NCI-H2081 (cell line): Measurements from ENCODE around the gene MAD1L1.

Experiments
- DNase-seq, 2 experiments: peaks; one replicate each; lab custom pipeline; 2025; lab: John Stamatoyannopoulos, UW

The MAD1L1 gene

DNA sequence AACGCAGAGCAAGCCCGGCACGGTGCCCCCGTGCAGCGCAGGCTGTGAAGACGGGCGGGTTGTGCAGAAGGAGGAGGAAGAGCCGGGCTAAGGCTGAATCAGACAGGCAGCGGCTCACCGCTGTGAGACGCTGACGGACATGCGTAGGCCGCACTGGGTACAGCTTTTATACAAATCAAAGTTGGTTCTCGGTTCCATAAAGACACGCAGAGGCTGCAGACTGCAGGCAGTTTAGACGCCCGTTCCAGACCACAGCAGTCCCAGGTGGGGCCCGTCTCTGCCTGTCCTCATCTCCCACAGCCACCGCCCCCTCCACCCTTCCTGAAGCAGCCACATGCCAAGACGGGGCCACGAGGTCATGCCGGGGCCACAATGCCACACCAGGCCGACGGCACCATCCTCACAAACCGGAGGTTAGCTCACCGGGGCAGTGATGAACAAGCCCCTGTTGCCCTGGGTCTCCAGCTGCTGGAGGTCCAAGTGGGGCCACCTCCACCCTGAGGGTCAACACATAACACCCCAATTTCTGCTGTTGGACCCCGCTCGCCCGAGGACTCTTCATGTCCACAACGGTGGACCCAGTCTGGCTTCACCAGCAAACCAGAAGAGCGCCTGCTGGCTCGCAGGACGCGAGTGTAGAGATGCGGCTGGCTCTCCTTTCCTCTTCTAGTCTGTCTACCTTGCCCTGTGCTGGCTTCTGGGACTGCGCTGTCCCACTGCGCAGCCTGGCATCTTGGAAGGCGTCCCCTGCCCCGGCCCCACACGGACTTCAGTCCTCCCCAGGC is 335.5 kb downstream of the MAD1L1 start:
- DNase-seq = no peak

DNA sequence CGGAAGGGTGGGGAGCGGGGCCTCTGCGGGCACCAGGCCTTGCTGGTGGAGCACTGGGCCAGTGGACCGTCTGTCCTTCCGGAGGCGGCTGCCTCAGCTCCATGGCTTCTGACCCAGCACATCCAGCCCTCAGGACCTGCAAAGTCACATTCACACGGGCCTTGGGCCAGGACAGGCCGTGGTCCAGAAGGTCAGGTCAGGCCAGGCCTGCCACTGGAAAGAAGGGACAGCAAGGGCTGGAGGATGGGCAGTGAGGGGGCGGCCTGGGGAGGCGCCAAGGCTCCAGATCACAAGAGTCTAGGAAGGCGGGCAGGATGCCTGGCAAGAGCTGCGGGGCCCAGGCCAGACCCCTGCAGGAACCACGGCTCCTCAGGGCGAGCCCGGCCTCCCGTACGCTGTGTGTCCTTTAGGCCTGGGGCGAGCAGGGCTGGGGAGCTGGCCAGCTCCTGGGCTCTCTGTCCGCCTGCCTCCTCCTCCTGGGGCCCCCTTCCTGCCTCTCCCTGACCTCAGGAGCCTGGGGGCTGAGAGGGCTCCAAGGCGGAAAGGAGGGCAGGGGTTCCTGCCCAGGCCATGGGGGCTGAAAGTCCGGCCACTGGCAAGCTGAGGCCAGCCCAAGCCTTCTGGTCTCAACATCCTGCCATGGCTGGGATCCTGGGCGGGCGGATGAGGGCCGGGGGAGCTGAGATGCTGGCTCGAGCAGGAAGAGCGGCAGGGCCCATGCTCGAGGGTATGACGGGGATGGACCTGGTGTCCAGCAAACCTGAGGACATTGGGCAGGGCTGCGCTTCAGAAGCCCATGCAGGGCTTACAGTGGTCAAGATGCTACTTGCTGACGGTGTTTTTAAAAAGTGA is 336.9 kb downstream of the MAD1L1 start:
- no peak for DNase-seq

DNA sequence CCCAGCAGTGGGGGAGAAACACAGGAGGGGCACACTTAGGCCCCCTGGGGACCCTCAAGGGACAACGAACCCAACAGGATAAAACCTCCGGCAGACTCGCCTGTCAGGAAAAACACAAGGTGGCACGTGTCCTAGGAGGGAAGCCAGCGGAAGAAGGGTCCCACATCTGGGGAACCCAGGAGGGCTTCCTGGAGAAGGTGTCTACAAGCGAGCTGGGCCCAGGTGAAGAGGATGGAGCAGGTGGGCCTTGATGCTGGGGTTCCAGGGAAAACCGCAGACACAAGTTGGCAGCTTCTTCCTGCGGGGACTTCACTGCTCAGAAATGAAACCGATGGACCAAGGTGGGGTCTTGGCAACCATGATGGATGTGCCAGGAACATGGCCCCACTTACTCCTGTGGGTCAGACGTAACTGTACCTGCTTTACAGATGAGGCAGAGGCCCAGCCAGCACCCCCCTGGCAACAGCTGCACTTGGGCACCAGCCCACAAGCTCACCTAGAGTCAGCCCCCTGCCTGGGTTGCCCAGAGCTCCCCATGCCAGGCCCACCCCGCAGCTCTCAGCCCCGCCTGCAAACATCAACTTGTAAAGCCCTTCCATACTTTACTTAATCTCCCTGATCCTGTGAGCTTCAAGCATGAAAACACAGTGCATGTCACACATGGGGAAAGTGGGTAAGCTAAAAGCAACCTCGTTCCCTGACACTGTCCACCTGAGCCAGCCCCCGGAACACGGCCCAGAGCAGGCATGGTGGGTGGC is 337.7 kb downstream of the MAD1L1 start:
- DNase-seq = no peak

DNA sequence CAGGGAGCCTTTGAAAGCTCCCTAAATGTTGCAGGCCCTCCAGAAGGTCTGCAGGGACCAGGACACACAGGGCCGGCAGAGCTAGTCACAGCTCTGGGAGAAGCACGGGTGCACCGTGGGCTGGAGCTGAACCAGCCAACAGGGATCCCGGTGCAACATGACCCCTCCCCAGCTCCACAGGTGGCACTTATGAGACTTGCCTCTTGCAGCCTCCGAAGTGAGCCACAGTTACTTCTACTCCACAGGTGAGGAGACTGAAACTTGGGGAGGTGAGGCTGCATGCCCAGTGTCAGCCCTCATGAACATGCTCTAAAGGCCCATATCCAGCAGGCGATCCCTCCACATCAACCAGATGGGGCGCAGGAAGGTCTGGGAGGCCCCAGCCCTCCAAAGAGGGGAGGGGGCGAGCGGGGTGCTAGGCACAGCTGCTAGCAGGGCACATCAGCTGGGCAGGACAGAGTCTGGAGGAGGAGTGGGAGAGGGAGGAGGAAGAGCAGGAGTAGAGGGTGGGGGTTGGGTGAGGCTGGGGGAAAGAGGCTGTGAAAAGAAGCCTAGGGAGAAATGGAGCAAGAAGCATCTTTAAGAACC is 338.3 kb downstream of the MAD1L1 start:
- no peak for DNase-seq

DNA sequence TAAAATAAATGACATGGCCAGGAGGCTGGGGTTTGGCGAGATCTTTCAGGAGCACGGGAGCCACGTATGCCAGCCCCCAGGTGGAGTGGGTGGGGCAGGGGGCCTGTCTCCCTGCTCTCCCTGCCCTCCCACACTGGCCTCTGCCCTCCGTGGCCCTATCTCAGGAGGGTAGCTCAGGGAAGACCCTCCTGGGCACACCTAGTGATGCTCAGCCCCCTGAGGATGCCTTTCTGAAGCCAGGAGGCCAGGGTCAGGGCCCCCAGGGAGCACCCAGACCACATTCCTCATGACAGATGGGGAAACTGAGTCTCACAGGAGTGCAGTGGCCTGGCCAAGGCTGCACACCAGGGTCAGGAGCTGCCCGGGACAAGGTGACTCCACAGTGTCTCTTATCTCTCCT is 339.3 kb downstream of the MAD1L1 start:
- DNase-seq = no peak

DNA sequence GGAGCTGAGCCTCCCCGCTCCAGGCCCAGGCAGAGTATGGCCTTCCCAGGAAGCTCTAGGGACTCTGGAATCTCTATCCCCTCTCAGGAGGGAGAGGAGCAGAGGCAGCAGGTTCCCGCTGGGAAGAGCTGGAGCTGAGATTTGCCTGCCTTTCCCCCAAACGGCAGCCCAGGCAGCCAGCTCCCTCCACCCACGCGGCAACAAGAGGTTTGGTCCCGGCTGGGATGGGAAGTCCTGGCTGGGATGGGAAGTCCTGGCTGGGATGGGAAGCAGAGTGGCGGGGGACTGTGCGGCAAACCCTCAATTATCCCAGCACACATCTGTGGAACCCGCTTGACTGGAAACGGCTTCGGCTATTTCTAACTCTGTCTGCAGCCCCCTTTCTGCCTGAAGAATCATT is 339.7 kb downstream of the MAD1L1 start:
- DNase-seq = no peak

DNA sequence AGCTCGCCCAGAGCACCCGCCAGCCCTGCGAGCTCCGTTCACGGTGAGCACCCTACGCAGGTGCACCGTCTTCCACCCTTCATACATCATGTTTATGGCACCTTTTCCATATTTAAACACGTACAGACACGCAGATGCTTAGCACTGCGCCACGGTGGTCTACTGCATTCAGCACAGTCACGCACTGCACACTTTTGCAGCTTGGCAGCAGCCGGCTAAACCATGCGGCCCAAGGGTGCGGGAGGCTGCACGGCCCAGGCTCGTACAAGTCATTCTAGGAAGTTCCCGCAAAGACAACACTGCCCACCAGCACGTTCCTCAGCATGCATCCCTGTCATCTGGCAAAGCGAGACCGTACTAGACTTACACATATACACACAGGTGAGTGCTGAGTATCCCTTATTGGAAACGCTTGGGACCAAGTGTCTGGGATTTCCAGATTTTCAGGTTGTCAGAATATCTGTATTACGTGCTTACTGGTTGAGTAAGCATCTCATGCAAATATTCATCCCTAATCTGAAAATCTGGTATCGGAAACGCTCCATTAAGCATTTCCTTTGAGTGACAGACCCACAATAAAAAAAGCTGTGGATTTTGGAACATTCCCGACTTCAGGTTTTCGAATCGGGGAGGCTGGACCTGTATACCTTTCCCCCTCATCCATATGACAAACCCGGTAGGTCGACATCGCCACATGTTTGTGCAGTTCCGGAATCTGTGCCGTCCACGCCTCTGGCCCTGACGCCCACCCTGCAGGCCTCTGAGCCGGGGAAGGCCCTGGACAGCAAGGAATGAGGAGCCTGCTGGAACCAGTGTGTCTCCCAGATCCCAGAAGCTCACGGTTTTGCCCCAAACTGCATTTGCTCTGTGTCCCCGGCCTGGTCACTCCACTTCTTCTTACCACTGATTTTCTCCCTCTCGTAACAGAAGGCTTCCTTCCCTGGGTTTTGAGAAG is 340.5 kb downstream of the MAD1L1 start:
- no peak for DNase-seq

DNA sequence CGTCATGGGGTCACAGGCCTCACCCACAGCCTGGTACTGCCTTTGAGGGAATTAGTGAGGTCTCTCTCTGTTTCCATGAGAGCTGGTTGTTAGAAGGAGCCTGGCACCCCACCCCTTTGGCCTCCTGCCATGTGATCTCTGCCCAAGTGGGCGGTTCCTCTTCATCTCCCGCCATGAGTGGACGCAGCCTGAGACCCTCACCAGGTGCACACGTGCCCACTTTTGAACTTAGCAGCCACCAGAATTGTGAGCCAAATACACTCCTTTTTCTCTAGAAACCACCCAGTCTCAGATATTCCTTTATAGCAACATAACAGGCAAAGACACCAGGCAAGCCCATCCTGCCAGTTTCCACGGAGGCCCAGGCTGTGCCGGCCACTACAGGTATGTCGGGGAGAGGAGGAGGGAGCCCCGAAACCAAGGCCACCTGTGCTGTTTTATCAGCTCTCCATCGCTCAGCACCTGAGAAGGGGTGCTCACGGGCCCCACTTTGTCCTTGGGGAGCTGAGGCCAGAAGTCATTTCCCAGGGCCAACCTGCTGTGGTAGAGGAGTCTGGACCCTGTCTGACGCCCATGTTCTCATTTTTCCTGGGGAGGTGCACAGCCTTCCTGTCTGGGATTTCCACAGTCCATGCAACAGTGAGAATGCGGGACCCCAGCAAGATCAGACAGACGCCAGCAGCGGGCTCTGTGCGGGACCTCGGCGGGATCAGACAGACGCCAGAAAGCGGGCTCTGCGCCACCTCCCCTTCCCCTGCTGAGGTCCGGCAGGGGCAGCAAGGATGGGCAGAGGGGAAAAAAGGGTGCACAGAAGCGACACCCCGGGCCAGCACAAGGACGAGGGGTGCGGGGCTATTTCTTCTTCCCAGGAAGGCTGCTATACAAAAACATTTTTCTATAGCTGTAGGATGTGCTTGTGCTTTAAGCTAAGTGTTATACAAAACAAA is 342.2 kb downstream of the MAD1L1 start:
- no peak for DNase-seq

DNA sequence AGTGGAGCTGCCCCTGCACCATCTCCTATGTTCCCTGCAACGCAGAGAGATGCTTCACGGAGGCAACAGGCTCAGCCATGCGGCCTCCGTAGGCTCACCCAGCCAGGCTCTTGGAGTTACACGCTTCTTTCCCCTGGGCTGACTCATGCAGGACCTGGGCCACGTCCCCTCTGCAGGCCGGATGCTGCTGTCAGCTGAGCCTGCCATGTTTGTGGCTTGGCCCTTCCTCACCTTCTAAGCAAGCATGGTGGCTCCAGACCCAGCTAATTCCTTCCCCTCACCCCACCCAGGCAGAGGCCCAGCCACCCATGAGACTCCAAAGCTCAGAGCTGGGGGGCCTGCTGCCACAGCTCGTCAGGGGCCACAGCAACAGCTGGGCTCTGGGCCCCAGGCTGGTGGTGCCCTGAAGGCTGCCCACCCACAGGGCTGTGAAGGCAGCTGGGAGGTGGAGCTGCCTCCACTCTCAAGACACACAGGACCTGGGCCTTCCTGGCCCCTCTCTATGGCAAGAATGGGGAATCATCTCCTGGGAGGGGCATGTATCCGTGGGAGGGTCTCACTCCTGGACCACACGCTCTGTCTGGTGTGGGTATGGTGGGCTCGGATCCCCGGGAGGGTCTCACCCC is 343.1 kb downstream of the MAD1L1 start:
- no peak for DNase-seq

DNA sequence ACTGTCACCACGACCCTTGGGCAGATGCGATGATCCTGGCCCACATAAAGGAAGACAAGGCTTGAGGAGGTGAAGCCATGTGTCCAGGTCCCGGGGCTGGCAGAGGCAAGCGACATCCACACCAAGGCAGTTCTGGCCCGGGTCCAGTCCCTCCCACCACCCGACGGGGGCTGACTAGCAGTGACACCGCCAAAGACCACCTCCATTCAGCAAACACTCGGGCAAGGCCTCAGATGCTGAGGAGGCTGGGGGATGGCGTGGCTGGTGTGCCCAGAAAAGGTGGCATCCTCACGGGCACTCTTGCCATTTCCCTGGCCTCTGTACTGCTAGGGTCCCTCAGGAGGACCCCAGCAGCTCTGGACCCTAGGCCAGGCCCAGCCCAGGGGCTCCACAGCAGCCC is 343.7 kb downstream of the MAD1L1 start:
- DNase-seq = no peak

DNA sequence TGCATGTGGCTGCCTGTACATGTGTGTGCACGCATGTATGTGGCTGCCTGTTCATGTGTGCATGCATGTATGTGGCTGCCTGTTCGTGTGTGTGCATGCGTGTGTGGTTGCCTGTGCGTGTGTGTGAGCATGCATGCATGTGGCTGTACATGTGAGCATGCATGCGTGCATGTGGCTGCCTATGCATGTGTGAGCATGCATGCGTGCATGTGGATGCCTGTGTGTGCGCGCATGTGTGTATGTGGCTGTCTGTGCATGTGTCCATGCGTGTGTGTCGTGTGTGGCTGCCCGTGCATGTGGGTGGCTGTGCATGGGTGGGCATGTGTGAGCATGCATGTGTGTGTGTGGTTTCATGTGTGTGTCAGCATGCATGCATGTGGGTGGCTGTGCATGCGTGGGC is 344.3 kb downstream of the MAD1L1 start:
- DNase-seq = no peak

DNA sequence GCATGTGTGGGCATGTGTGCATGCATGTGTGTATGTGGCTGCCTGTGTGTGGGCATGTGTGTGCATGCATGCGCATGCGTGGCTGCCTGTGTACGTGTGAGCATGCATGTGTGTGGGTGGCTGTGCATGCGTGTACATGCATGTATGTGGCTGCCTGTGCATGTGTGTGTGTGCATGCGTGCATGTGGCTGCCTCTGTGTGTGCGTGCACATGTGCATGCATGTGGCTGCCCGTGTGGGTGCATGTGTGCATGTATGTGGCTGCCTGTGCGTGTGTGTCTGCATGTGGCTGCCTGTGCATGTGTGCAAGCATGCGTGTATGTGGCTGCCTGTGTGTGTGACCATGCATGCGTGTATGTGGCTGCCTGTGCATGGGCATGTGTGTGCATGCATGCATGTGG is 345.5 kb downstream of the MAD1L1 start:
- no peak for DNase-seq

DNA sequence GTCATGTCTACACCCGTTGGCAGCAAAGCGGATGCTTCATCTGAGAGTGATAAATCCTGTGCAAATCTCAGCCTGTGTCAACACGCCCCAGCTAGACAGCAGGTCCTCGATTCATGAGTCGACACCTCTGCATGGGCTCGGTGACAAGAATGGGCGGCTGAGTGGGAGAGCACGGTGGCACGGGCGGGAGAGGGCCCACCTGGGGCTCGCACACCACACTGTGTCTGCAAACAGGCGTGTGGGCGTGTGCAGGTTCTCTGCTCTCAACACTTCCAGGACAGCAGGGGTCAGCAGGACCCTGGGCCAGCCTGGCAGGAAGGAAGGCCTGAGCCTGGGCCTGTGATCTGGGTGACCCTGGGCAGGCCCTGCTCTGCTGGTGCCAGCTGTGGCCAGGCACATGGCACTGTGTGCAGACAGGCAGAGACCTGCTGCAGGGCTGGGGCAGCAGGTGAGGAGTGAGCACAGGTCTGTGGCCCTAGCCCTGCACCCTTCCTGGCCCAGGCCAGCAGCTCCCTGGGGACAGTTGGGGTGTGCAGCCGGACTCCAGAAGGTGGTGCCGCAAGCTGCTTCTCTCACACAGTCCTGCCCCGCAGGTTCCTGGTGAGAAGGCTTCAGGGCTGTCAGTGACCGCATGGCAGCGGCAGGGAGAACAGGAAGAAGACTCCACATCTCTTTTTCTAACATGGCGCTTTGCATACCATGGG is 346.2 kb downstream of the MAD1L1 start:
- peak; percentile 15 to 43 for DNase-seq

DNA sequence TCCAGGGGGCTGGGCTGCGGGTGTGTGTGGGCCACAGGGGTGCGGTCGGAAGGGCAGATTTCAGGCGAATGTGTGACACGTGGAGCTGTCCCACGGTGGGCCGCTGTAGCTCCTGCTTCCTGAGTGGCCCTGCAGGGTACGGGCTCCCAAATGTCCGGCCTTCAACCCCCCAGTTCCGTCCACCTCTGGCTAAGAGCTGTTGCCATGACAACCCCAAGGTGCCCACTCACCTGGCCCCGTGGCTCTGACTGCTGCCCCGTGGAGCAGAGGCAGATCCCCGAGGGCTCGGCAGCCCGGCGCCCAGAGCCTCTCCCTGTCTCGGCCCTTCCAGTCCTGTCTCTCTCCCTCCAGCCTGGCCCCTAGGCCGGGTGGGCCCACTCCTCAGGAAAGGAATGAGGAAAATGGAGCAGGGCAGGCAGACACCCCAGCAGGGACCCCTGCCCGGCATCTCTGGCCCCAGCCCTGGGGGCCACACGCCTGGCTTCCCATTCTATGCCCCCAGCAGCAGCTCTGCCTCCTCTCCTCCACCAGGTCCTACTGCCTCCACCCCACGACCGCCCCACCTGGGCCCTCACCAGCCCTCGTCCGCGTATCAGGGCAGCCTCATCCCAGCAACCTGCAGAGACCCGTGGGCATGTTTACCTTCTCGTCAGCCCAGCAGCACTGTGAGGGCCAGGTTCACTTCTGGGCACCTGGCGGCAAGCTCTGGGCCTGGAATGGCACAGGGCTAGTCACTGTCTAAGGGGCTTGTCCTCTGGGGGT is 347.1 kb downstream of the MAD1L1 start:
- DNase-seq = no peak

DNA sequence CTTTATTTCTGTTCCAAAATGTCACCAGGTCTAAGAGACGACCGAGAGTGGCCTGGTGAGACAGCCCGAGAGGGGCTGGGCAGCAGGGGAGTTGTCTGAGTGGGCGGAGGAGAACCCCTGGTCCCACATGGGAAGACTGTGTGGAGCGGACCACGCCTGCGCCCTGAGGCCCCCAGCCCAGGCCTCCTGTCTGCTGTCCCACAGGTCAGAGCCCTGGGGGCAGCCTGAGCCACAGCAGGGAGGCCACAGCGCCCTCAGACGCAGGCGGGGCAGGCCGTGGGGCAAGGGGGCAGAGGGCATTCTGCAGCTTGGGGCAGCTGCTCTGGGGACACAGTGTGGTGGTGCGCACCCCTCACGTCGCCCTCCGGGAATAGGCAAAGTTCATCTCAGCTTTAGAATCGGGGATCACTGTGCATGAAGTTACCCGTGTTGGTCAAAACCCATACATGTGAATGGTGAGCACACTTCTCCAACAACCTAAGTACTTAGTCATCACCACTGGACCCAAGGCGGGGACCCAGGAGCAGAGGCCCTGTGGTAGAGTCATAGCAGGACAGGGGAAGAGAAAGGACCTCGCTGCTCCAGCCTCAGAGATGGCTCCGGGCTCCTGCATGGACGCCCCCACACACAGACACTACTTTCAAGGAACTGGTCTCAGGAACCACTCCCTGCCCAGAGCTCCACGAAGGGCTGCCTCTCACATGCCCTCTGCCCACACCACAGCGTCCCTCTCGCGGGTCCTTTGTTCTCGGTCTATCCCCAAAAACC is 348.0 kb downstream of the MAD1L1 start:
- no peak for DNase-seq

DNA sequence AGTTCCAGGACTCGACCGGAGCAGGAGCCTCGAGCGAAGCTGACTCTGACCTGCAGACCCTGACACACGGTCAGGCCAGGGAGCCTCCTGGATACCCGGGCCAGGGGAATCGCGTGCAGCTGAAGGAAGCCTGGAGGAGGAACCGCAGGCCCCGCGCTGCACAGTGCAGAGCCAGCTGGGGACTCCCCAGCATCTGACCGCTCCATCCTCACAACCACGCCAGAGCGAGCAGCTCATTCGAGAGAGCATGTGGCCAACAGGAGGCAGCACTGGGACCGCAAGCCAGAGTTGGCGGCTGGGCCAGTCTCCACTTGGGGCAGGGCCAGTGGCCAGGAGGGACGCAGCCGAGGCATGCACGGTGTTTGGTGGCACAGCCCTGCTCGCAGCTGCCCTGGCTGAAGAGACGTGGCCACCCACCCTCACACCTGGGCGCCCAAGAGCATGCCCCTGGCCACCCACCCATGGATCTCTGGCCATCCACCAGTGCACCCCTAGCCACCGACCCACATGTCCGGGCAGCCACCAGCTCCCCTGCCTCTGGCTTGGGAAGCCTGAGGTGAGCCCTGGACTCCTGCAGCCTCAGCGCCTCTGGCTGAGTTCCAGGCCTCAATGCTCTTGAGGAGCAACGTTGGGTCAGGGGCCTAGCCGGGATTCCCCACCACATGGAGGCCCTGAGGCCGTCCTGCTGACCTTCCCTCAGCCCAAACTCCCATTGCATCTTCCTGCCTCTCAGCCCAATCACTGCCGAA is 348.7 kb downstream of the MAD1L1 start:
- no peak for DNase-seq
